ENCODE results near the gene CAPN5. TPM values are rescaled to one million over a fixed set of nuclear protein-coding genes. Genes with fewer than 3 reads are reported as not detected.

Gene CAPN5
- total and polyA plus RNA-seq, 4 donors: 6.5 to 25.8 (median 18.2) TPM

- H3K27me3 ChIP-seq (ENCODE audit: control insufficient read depth in 4 of 4, insufficient read depth in 4 of 4, low read length in 3 of 4): peaks cover 0 to 5% (median 3%) of the 10 kb centered on the region in 4 donors
Measured at GRCh38 chr11:77044886-77045285, 21.9 kb upstream of the CAPN5 start.

GRCh38 chr11:77046060-77046501 lies 20.7 kb upstream of the CAPN5 start:
- Histone ChIP-seq H3K27ac (ENCODE audit: low read depth in 1 of 2, low read length in 2 of 2) (no peak overlapping the region), H3K9me3 (ENCODE audit: control insufficient read depth in 4 of 4, low read length in 3 of 4) (no peaks in the 10 kb centered on the region), H3K4me3 (ENCODE audit: low read depth in 1 of 3, low read length in 3 of 3) (no peak overlapping the region), H3K27me3 (ENCODE audit: control insufficient read depth in 4 of 4, insufficient read depth in 4 of 4, low read length in 3 of 4) (peaks cover 0 to 3% (median 0%) of the 10 kb centered on the region in 4 donors), H3K9ac (ENCODE audit: low read depth in 1 of 2, low read length in 2 of 2) (no peak overlapping the region), H3K36me3 (ENCODE audit: control insufficient read depth in 4 of 4, insufficient read depth in 3 of 4, low read depth in 1 of 4, low read length in 3 of 4) (no peaks in the 10 kb centered on the region), H3K4me1 (ENCODE audit: control insufficient read depth in 4 of 4, insufficient read depth in 4 of 4, low read length in 3 of 4) (peaks cover 5 to 11% (median 8%) of the 10 kb centered on the region in 4 donors)
- DNase-seq (ENCODE audit: low spot score): peak; percentile 78
- TF ChIP-seq RXRA (IDR thresholded peaks at IDR 0.05) (no peak), CTCF (IDR thresholded peaks at IDR 0.05; ENCODE audit: low read depth, low read length, missing input control) (peak; percentile 76), HNF4G (IDR thresholded peaks at IDR 0.05) (no peak), RAD21 (IDR thresholded peaks at IDR 0.05) (peak in 1 of 2 donors; percentile 77), EGR1 (IDR thresholded peaks at IDR 0.05; ENCODE audit: low read depth in 2 of 2) (no peak)
- 5% methylated on average over 39 of the region's 39 CpGs for WGBS

More at GRCh38 chr11:77044886-77045285, 21.9 kb upstream of the CAPN5 start:
- Histone ChIP-seq H3K9me3 (ENCODE audit: control insufficient read depth in 4 of 4, low read length in 3 of 4) (no peaks in the 10 kb centered on the region), H3K4me3 (ENCODE audit: low read depth in 1 of 3, low read length in 3 of 3) (no peak overlapping the region), H3K4me1 (ENCODE audit: control insufficient read depth in 4 of 4, insufficient read depth in 4 of 4, low read length in 3 of 4) (peaks cover 5 to 17% (median 8%) of the 10 kb centered on the region in 4 donors), H3K36me3 (ENCODE audit: control insufficient read depth in 4 of 4, insufficient read depth in 3 of 4, low read depth in 1 of 4, low read length in 3 of 4) (no peaks in the 10 kb centered on the region), H3K27ac (ENCODE audit: low read depth in 1 of 2, low read length in 2 of 2) (no peak overlapping the region), H3K9ac (ENCODE audit: low read depth in 1 of 2, low read length in 2 of 2) (no peak overlapping the region)
- 97% methylated on average over 9 of the region's 9 CpGs for WGBS
- DNase-seq (ENCODE audit: low spot score): no peak
- no peak for TF ChIP-seq MAX (IDR thresholded peaks at IDR 0.05)
- no peak for TF ChIP-seq FOXA2 (IDR thresholded peaks at IDR 0.05)
- no peak for TF ChIP-seq GABPA (IDR thresholded peaks at IDR 0.05 in 1 of 2, conservative IDR thresholded peaks at IDR 0.05 in 1 of 2)
- TF ChIP-seq SP1 (IDR thresholded peaks at IDR 0.05): no peak
- TF ChIP-seq JUND (IDR thresholded peaks at IDR 0.05): no peak
- no peak for TF ChIP-seq HNF4A (conservative IDR thresholded peaks at IDR 0.05)
- no peak for TF ChIP-seq ZBTB33 (IDR thresholded peaks at IDR 0.05)
- no peak for TF ChIP-seq FOXA1 (IDR thresholded peaks at IDR 0.05)
- no peak for TF ChIP-seq RAD21 (IDR thresholded peaks at IDR 0.05)
- no peak for TF ChIP-seq ATF3 (IDR thresholded peaks at IDR 0.05)
- TF ChIP-seq YY1 (IDR thresholded peaks at IDR 0.05): no peak
- TF ChIP-seq RXRA (IDR thresholded peaks at IDR 0.05): no peak
- TF ChIP-seq HNF4G (IDR thresholded peaks at IDR 0.05): no peak
- no peak for TF ChIP-seq CTCF (IDR thresholded peaks at IDR 0.05; ENCODE audit: low read depth, low read length, missing input control)

All from liver (tissue), 9 donors.